HepG2 (cell line): ENCODE results near the gene TUBGCP4. TPM values are rescaled to one million over a fixed set of nuclear protein-coding genes. Genes with fewer than 3 reads are reported as not detected.

Experiments used
- ATAC-seq: fragments of 200-7000 bp; cut with Tn5 transposase; 3 replicates; pipeline ENCODE4 v1.9.1; 2020; ENCODE audit warnings: mild to moderate bottlenecking, moderate library complexity
- Bru-seq: library from RNA; stranded (reverse); fragments of 400-500 nt; gene quantifications from one replicate; lab custom pipeline; 2021; lab: Mats Ljungman, UMichigan
- BruChase-seq, 2 experiments: library from RNA; stranded (reverse); fragments of 400-500 nt; gene quantifications; one replicate each; lab custom pipeline; 2021; lab: Mats Ljungman, UMichigan
- BruUV-seq: library from RNA; stranded (reverse); fragments of 400-500 nt; replicated peaks from 2 replicates; lab custom pipeline; 2021; lab: Mats Ljungman, UMichigan
- CTCF ChIA-PET: fragments of 300-600 bp; formaldehyde crosslinking; extraction: SDS; loops from one replicate; lab custom pipeline; 2021; ENCODE audit warnings: low total read pairs, inconsistent platforms, low intra/inter-chr PET ratio; lab: Yijun Ruan, JAX
- POLR2A ChIA-PET: fragments of 350-600 bp; sonication (Branson Sonifier 250); formaldehyde crosslinking; loops from one replicate; lab custom pipeline; 2020; ENCODE audit warnings: antibody characterized with exemption, inconsistent platforms; lab: Yijun Ruan, JAX
- DNase-seq: peaks from one replicate; pipeline ENCODE4 v3.0.0-alpha.2; 2015; ENCODE audit warnings: low spot score
- FAIRE-seq: peaks from 3 replicates; lab custom pipeline; 2011; peaks lifted over from hg19 to GRCh38; lab: Jason Lieb, UNC
- H2AFZ ChIP-seq: one replicate; pipeline ENCODE4 v1.6.1; 2011; ENCODE audit warnings: low read length, inconsistent platforms
- H3K27ac ChIP-seq: fragments of 300-600 bp; 3 replicates; pipeline ENCODE4 v1.8.0; 2011; ENCODE audit warnings: mixed run types, mild to moderate bottlenecking, mixed read lengths, low read length, inconsistent platforms; ENCODE audit not compliant: insufficient read depth; ENCODE audit errors: extremely low read length
- H3K27me3 ChIP-seq, 2 experiments: fragments of 200-600 bp in 1 of 2; 2 replicates in 1 of 2; 3 replicates in 1 of 2; pipeline versions ENCODE4 v1.6.0 to v1.8.0; 2011; ENCODE audit warnings: low read length in 2 of 2, mild to moderate bottlenecking in 2 of 2, moderate library complexity in 2 of 2, inconsistent platforms in 1 of 2; ENCODE audit not compliant: insufficient read depth in 2 of 2, control insufficient read depth in 1 of 2
- H3K36me3 ChIP-seq, 2 experiments: fragments of 200-600 bp in 1 of 2; replicated peaks in 1 of 2; 2 replicates in 1 of 2; 3 replicates in 1 of 2; pipeline versions ENCODE4 v1.5.1 to v1.8.0; 2011; ENCODE audit warnings: low read length in 2 of 2, inconsistent platforms in 1 of 2; ENCODE audit not compliant: insufficient read depth in 2 of 2, control insufficient read depth in 1 of 2
- H3K4me1 ChIP-seq: 2 replicates; pipeline ENCODE4 v1.5.1; 2012; ENCODE audit warnings: low read length, inconsistent platforms; ENCODE audit not compliant: insufficient read depth
- H3K4me2 ChIP-seq: 2 replicates; pipeline ENCODE4 v1.6.0; 2011; ENCODE audit warnings: low read depth, low read length, inconsistent platforms
- H3K4me3 ChIP-seq, 3 experiments: fragments of 200-600 bp in 1 of 3; sonication (generic), shearing (Covaris generic) in 1 of 3; replicated peaks in 1 of 3; 2 replicates each; pipeline ENCODE4 v1.5.1; 2011 to 2016; ENCODE audit warnings: low read length in 3 of 3, inconsistent platforms in 2 of 3, low read depth in 2 of 3, mild to moderate bottlenecking in 2 of 3, control low read depth in 1 of 3, mixed read lengths in 1 of 3; ENCODE audit not compliant: insufficient read depth in 1 of 3
- H3K79me2 ChIP-seq: one replicate; pipeline ENCODE4 v1.6.1; 2011; ENCODE audit warnings: low read length, inconsistent platforms; ENCODE audit not compliant: insufficient read depth
- H3K9ac ChIP-seq: 2 replicates; pipeline ENCODE4 v1.6.0; 2011; ENCODE audit warnings: mild to moderate bottlenecking, low read depth, low read length, inconsistent platforms; ENCODE audit not compliant: insufficient read depth
- H3K9me3 ChIP-seq: 2 replicates; pipeline ENCODE4 v1.5.1; 2012; ENCODE audit warnings: mild to moderate bottlenecking, low read length
- H4K20me1 ChIP-seq: 2 replicates; pipeline ENCODE4 v1.6.0; 2011; ENCODE audit warnings: inconsistent platforms, mild to moderate bottlenecking, low read length, moderate library complexity; ENCODE audit not compliant: insufficient read depth
- CHD2 ChIP-seq: IDR thresholded peaks from 2 replicates; pipeline ENCODE4 v1.6.1; 2011; ENCODE audit warnings: low read depth, low read length, improper control_type of control experiment
- EED ChIP-seq: sonication (generic); formaldehyde crosslinking; IDR thresholded peaks from 2 replicates; pipeline ENCODE4 v1.5.0; 2020; ENCODE audit warnings: mild to moderate bottlenecking, missing genetic modification reagents
- ETV6 ChIP-seq: sonication (generic); formaldehyde crosslinking; conservative IDR thresholded peaks from 2 replicates; pipeline ENCODE4 v1.4.0; 2020; ENCODE audit warnings: missing genetic modification reagents
- MIER3 ChIP-seq: IDR thresholded peaks from 2 replicates; pipeline ENCODE4 v1.6.1; 2016; ENCODE audit warnings: missing compliant biosample characterization, borderline replicate concordance
- RBAK ChIP-seq: sonication (generic); formaldehyde crosslinking; IDR thresholded peaks from 2 replicates; pipeline ENCODE4 v1.5.1; 2020; ENCODE audit warnings: mild to moderate bottlenecking, missing genetic modification reagents
- SMARCC2 ChIP-seq: fragments of 450-650 bp; IDR thresholded peaks from 2 replicates; pipeline ENCODE4 v1.6.1; 2017; ENCODE audit warnings: antibody characterized with exemption, mild to moderate bottlenecking
- SMARCE1 ChIP-seq: fragments of 450-650 bp; IDR thresholded peaks from 2 replicates; pipeline ENCODE4 v1.6.1; 2017; ENCODE audit warnings: borderline replicate concordance
- SUZ12 ChIP-seq: fragments of 150-350 bp; IDR thresholded peaks from 2 replicates; pipeline ENCODE4 v1.6.1; 2014; ENCODE audit warnings: low read depth, low read length
- XBP1 ChIP-seq: sonication (generic); formaldehyde crosslinking; IDR thresholded peaks from 2 replicates; pipeline ENCODE4 v1.5.0; 2020; ENCODE audit warnings: missing genetic modification reagents
- ZBTB38 ChIP-seq: sonication (generic); formaldehyde crosslinking; IDR thresholded peaks from 2 replicates; pipeline ENCODE4 v1.5.1; 2020; ENCODE audit warnings: mild to moderate bottlenecking, missing genetic modification reagents
- ZNF160 ChIP-seq: sonication (generic); formaldehyde crosslinking; IDR thresholded peaks from 2 replicates; pipeline ENCODE4 v1.8.0; 2022; ENCODE audit warnings: mild to moderate bottlenecking, inconsistent platforms, missing genetic modification reagents
- ZNF30 ChIP-seq: sonication (generic); formaldehyde crosslinking; IDR thresholded peaks from 2 replicates; pipeline ENCODE4 v1.5.0; 2020; ENCODE audit warnings: mild to moderate bottlenecking, missing genetic modification reagents
- ZNF337 ChIP-seq: sonication (generic); formaldehyde crosslinking; IDR thresholded peaks from 2 replicates; pipeline ENCODE4 v1.5.1; 2020; ENCODE audit warnings: missing genetic modification reagents, low read depth, mild to moderate bottlenecking, borderline replicate concordance
- ZNF572 ChIP-seq: sonication (generic); formaldehyde crosslinking; IDR thresholded peaks from 2 replicates; pipeline ENCODE4 v1.5.1; 2020; ENCODE audit warnings: mild to moderate bottlenecking, missing genetic modification reagents
- ZNF746 ChIP-seq: sonication (generic); formaldehyde crosslinking; IDR thresholded peaks from 2 replicates; pipeline ENCODE4 v1.8.0; 2022; ENCODE audit warnings: mild to moderate bottlenecking, missing genetic modification reagents
- ZNF878 ChIP-seq: sonication (generic); formaldehyde crosslinking; IDR thresholded peaks from 2 replicates; pipeline ENCODE4 v1.8.1; 2023; ENCODE audit warnings: mild to moderate bottlenecking, missing genetic modification reagents, moderate library complexity
- WGBS: methylation state at CpG from one replicate; pipeline ENCODE4 v1.1.6; 2017; ENCODE audit warnings: low lambda C conversion rate; 5-methylcytosine and 5-hydroxymethylcytosine counted together
- in situ Hi-C: cut with HindIII; loops from 2 replicates; pipeline ENCODE4 v1.10.0; 2017; ENCODE audit warnings: low pct_unique_long_range_greater_than_20kb; ENCODE audit not compliant: extremely low pct_ligation_motif_present
- intact Hi-C: fragments of 100-400 bp; cut with micrococcal nuclease; formaldehyde crosslinking; loops from one replicate; pipeline ENCODE4 v1.10.0; 2022; ENCODE audit not compliant: unreplicated experiment
- long read RNA-seq, 2 experiments: library from RNA in 1 of 2; library from polyadenylated mRNA in 1 of 2; stranded (forward) in 1 of 2; unstranded in 1 of 2; transcript quantifications; one replicate each; pipeline ENCODE4 v2.0.0, GENCODE V29; 2019 to 2022
- polyA minus RNA-seq, 3 experiments: library from RNA; depleted of rRNA, polyadenylated mRNA; stranded (reverse); fragments of >200 nt; gene quantifications; 2 replicates each; pipeline ENCODE4 v1.2.3, GENCODE V29; 2011; ENCODE audit warnings: low replicate concordance in 1 of 3
- polyA plus RNA-seq, 8 experiments: library from polyadenylated mRNA; depleted of rRNA in 3 of 8; stranded (reverse) in 7 of 8; unstranded in 1 of 8; fragments of >200 nt; fragmentation: Illumina TruSeq in 4 of 8; extraction: Trizol in 4 of 8; gene quantifications; 2 replicates each; pipeline versions ENCODE4 v1.2.1 to v1.2.3, GENCODE V29; 2011 to 2016; ENCODE audit warnings: low read depth in 4 of 8, missing spikeins in 1 of 8, mixed read lengths in 1 of 8; ENCODE audit not compliant: insufficient read depth in 1 of 8
- total RNA-seq, 5 experiments: library from RNA; depleted of rRNA; stranded (reverse); fragments of >200 nt; fragmentation: Illumina TruSeq; extraction: Trizol; gene quantifications; 2 replicates each; pipeline ENCODE4 v1.2.3, GENCODE V29; 2016; ENCODE audit warnings: low read depth in 1 of 5
- TF ChIP-seq, protein P1 (sequence below): sonication (generic); formaldehyde crosslinking; IDR thresholded peaks from 2 replicates; pipeline ENCODE4 v1.4.0; 2020; ENCODE audit warnings: missing genetic modification reagents

TUBGCP4 gene
- 20.5 and 23.7 TPM in 2 replicates for total RNA-seq (2016; rRNA removed; fragmentation: Illumina TruSeq; extraction: Trizol)
- total RNA-seq (2016; cell fraction: cytosol; rRNA removed; fragmentation: Illumina TruSeq; extraction: Trizol; ENCODE audit: low read depth), result 13.7 and 14.5 TPM in 2 replicates
- total RNA-seq (2016; cell fraction: insoluble cytoplasmic fraction; rRNA removed; fragmentation: Illumina TruSeq; extraction: Trizol), result 16.0 and 24.8 TPM in 2 replicates
- 12.4 and 13.8 TPM in 2 replicates for total RNA-seq (2016; cell fraction: membrane; rRNA removed; fragmentation: Illumina TruSeq; extraction: Trizol)
- total RNA-seq (2016; cell fraction: nucleus; rRNA removed; fragmentation: Illumina TruSeq; extraction: Trizol), result 23.9 and 26.9 TPM in 2 replicates
- 15.0 and 15.1 TPM in 2 replicates for polyA plus RNA-seq (2011; rRNA removed)
- 10.4 and 12.4 TPM in 2 replicates for polyA plus RNA-seq (2011; cell fraction: cytosol; rRNA removed)
- polyA plus RNA-seq (2011; cell fraction: nucleus; rRNA removed), result 13.4 TPM in 2 replicates
- polyA plus RNA-seq (2012), result 14.3 and 16.0 TPM in 2 replicates
- polyA plus RNA-seq (2016; cell fraction: cytosol; fragmentation: Illumina TruSeq; extraction: Trizol; ENCODE audit: low read depth), result 3.2 and 3.3 TPM in 2 replicates
- polyA plus RNA-seq (2016; cell fraction: insoluble cytoplasmic fraction; fragmentation: Illumina TruSeq; extraction: Trizol; ENCODE audit: low read depth), result 27.5 and 28.6 TPM in 2 replicates
- polyA plus RNA-seq (2016; cell fraction: membrane; fragmentation: Illumina TruSeq; extraction: Trizol; ENCODE audit: low read depth), result 6.6 and 7.5 TPM in 2 replicates
- 33.8 and 36.4 TPM in 2 replicates for polyA plus RNA-seq (2016; cell fraction: nucleus; fragmentation: Illumina TruSeq; extraction: Trizol; ENCODE audit: insufficient read depth, low read depth)
- 29.1 and 72.0 TPM in 2 replicates for polyA minus RNA-seq (2011; rRNA and poly(A)+ RNA removed; ENCODE audit: low replicate concordance)
- 21.7 and 23.5 TPM in 2 replicates for polyA minus RNA-seq (2011; cell fraction: cytosol; rRNA and poly(A)+ RNA removed)
- polyA minus RNA-seq (2011; cell fraction: nucleus; rRNA and poly(A)+ RNA removed), result 28.1 and 30.7 TPM in 2 replicates
- Bru-seq, nascent RNA, result percentile 77 among the genes with signal in this experiment
- percentile 86 among the genes with signal in this experiment for BruChase-seq, experiment 1, labeled RNA remaining after a 6-hour chase
- percentile 87 among the genes with signal in this experiment for BruChase-seq, experiment 2, labeled RNA remaining after a 2-hour chase
- long read RNA-seq, experiment 1, full-length matches to known transcripts, result 15 of 28 reads
- long read RNA-seq, experiment 1, partial matches to known transcripts, result 4 of 28 reads
- long read RNA-seq, experiment 1, other reads (novel, unspliced or antisense), result 9 of 28 reads
- long read RNA-seq, experiment 2, full-length matches to known transcripts, result 12 of 52 reads
- long read RNA-seq, experiment 2, partial matches to known transcripts, result 5 of 52 reads
- long read RNA-seq, experiment 2, other reads (novel, unspliced or antisense), result 35 of 52 reads

DNA sequence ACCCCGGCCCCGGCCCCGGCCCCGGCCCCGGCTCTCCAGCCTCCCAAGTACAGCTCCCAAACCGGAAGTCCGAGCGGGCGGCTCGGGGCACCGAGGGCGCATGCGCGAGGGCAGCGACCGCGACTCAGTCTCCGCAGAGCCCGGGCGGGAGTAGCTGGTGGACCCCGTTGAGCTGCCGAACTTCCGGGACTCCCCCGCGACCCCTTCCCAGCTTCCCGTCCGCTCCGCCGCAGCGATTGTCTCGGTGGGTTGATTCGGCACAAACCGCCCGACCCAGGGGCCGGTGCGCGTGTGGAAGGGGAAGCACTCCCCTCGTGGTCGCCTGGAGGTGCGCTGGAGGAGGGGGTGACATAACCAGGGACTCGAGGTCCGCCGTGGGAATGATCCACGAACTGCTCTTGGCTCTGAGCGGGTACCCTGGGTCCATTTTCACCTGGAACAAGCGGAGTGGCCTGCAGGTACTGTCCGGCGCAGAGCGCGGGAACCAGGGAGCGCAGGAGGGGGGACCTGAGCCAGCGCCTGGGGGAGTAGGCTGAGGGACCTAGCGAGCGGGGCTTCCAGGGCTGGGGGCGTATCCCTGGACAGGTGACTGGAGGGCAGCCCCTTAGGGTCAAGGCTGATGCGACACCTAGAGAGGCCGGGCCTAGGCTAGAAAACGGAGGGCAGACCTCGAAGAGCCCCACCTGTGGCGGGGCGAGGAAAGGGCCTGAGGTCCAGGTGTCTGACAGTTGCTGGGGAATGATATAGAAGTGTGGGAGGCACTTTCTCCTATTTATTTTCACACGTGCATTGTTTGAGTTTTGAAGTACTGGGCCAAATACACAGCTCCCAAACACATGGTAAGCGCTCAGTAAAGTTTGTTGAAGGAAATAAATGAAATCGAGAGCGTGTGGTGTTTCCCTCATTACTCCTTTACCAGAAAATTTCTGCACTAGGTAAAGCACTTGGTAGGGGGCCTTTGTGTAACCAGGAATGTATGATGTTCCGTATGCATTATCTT is at the start of gene TUBGCP4, which contains the start of gene ZSCAN29:
Gene TUBGCP4 (plus strand): TSS at position 127 of the 1,000 bp plus-strand sequence. CDS start 254 bp downstream, at position 381.
Gene ZSCAN29 (minus strand): TSS at position 69 of the 1,000 bp plus-strand sequence. CDS start 1,130 bp downstream, outside the sequence.
- WGBS, result under 1% methylated on average over 11 of the region's 66 CpGs
- peak within 1 kb of the TSS; percentile 98 for H3K4me2 ChIP-seq
- DNase-seq, result peak; percentile 83
- peak; percentile 84 for FAIRE-seq
- CTCF ChIA-PET, result no interaction called here
- H3K4me3 ChIP-seq, result peak within 1 kb of the TSS; percentile 86 to 98 (median 91)
- H4K20me1 ChIP-seq, result peaks cover 7% of the 10 kb centered on the region; the same call in 1 of the 2 replicates
- H3K27me3 ChIP-seq, result no peaks in the 10 kb centered on the region; a peak in 1 of 5 replicates
- no peaks in the 10 kb centered on the region for H3K9me3 ChIP-seq
- H2AFZ ChIP-seq, result peak within 1 kb of the TSS; percentile 77
- peaks cover 47% of the 10 kb centered on the region for H3K4me1 ChIP-seq
- peak within 1 kb of the TSS; percentile 94 for H3K27ac ChIP-seq
- in situ Hi-C loops, result no loop called here
- intact Hi-C loops, result no loop called here
- H3K9ac ChIP-seq, result peak within 1 kb of the TSS; percentile 90
- H3K36me3 ChIP-seq, result peaks cover 0 to 14% of the 10 kb centered on the region in 2 experiments; a peak in 3 of 5 replicates
- TSS peak; percentile 56 for BruUV-seq
- peaks cover 42% of the 10 kb centered on the region for H3K79me2 ChIP-seq
- POLR2A ChIA-PET, result interaction anchor here (0.8 to 1.8 kb wide), 7 partner anchors 10 to 406 kb away, joined by 3 to 16 read pairs (median 3); no protein-coding TSS in a partner anchor
- ATAC-seq, result peak; percentile 93
- TF ChIP-seq ZNF878 (no peak), ZNF337 (no peak), CHD2 (no peak), RBAK (no peak), ZNF572 (no peak; the same call in 1 of the 2 replicates), SMARCE1 (no peak), MIER3 (peak; percentile 49; the same call in 1 of the 2 replicates), ZNF30 (CRISPR knock-in tag) (peak; percentile 46; the same call in 1 of the 2 replicates), ZNF160 (CRISPR knock-in tag) (peak; percentile 87), EED (CRISPR knock-in tag) (no peak; the same call in none of the 2 replicates), ZBTB38 (CRISPR knock-in tag) (no peak), XBP1 (CRISPR knock-in tag) (no peak), ETV6 (CRISPR knock-in tag) (no peak), ZNF746 (CRISPR knock-in tag) (no peak), SMARCC2 (no peak), SUZ12 (no peak)
- TF ChIP-seq, protein P1, sequence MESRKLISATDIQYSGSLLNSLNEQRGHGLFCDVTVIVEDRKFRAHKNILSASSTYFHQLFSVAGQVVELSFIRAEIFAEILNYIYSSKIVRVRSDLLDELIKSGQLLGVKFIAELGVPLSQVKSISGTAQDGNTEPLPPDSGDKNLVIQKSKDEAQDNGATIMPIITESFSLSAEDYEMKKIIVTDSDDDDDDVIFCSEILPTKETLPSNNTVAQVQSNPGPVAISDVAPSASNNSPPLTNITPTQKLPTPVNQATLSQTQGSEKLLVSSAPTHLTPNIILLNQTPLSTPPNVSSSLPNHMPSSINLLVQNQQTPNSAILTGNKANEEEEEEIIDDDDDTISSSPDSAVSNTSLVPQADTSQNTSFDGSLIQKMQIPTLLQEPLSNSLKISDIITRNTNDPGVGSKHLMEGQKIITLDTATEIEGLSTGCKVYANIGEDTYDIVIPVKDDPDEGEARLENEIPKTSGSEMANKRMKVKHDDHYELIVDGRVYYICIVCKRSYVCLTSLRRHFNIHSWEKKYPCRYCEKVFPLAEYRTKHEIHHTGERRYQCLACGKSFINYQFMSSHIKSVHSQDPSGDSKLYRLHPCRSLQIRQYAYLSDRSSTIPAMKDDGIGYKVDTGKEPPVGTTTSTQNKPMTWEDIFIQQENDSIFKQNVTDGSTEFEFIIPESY (CRISPR knock-in tag), result no peak
